DND-41 (cell line): ENCODE results near the gene EXOC3.

Experiments used
- ATAC-seq: fragments of 200-7000 bp; cut with Tn5 transposase; 3 replicates; pipeline ENCODE4 v1.9.1; 2021; ENCODE audit warnings: low read depth; ENCODE audit not compliant: insufficient read depth
- DNase-seq: peaks from one replicate; pipeline ENCODE4 v3.0.0-alpha.2; 2020
- H2AFZ ChIP-seq: 2 replicates; pipeline ENCODE4 v1.6.0; 2012; ENCODE audit warnings: low read depth, low read length
- H3K27ac ChIP-seq: 2 replicates; pipeline ENCODE4 v1.5.1; 2012; ENCODE audit warnings: low read length, inconsistent platforms
- H3K27me3 ChIP-seq: fragments of 200-600 bp; sonication (generic); 2 replicates; pipeline ENCODE4 v1.6.0; 2012; ENCODE audit warnings: low read length, mild to moderate bottlenecking, inconsistent platforms; ENCODE audit not compliant: insufficient read depth, poor library complexity
- H3K36me3 ChIP-seq: 2 replicates; pipeline ENCODE4 v1.5.1; 2012; ENCODE audit warnings: low read length, inconsistent platforms; ENCODE audit not compliant: insufficient read depth
- H3K4me1 ChIP-seq: 2 replicates; pipeline ENCODE4 v1.5.1; 2012; ENCODE audit warnings: mild to moderate bottlenecking, low read length; ENCODE audit not compliant: insufficient read depth
- H3K4me2 ChIP-seq: 2 replicates; pipeline ENCODE4 v1.6.0; 2012; ENCODE audit warnings: mild to moderate bottlenecking, moderate library complexity, low read length, inconsistent platforms; ENCODE audit not compliant: insufficient read depth
- H3K4me3 ChIP-seq, 2 experiments: fragments of 200-600 bp in 1 of 2; shearing (Covaris generic) in 1 of 2; 2 replicates each; pipeline ENCODE4 v1.5.1; 2012 to 2016; ENCODE audit warnings: inconsistent platforms in 2 of 2, low read length in 2 of 2, mild to moderate bottlenecking in 2 of 2, low read depth in 1 of 2, moderate library complexity in 1 of 2
- H3K79me2 ChIP-seq: 2 replicates; pipeline ENCODE4 v1.6.0; 2012; ENCODE audit warnings: low read length, inconsistent platforms; ENCODE audit not compliant: insufficient read depth
- H3K9ac ChIP-seq: 2 replicates; pipeline ENCODE4 v1.6.0; 2012; ENCODE audit warnings: low read depth, mild to moderate bottlenecking, inconsistent platforms, low read length, moderate library complexity
- H3K9me3 ChIP-seq: 2 replicates; pipeline ENCODE4 v1.5.1; 2012; ENCODE audit warnings: low read length, moderate library complexity, mild to moderate bottlenecking, inconsistent platforms; ENCODE audit not compliant: insufficient read depth, severe bottlenecking
- H4K20me1 ChIP-seq: 2 replicates; pipeline ENCODE4 v1.6.0; 2012; ENCODE audit warnings: low read length; ENCODE audit not compliant: insufficient read depth
- CTCF ChIP-seq: IDR thresholded peaks from 2 replicates; pipeline ENCODE4 v1.5.1; 2012; ENCODE audit warnings: borderline replicate concordance, low read length, moderate library complexity, mild to moderate bottlenecking; ENCODE audit not compliant: poor library complexity, severe bottlenecking; ENCODE audit errors: extremely low read depth
- EZH2 ChIP-seq: IDR thresholded peaks from 3 replicates; pipeline ENCODE4 v1.6.1; 2012; ENCODE audit warnings: borderline replicate concordance, low read depth, mild to moderate bottlenecking, moderate library complexity, low read length, inconsistent platforms; ENCODE audit not compliant: severe bottlenecking

Gene EXOC3

GRCh38 chr5:476814-477175 lies 33.8 kb downstream of the EXOC3 start:
- DNase-seq: no peak
- Histone ChIP-seq H3K27me3 (no peaks in the 10 kb centered on the region), H2AFZ (no peak overlapping the region), H4K20me1 (peaks cover 27% of the 10 kb centered on the region; the same call in 1 of the 2 replicates), H3K4me2 (no peak overlapping the region), H3K27ac (no peak overlapping the region), H3K4me1 (peaks cover 15% of the 10 kb centered on the region), H3K9ac (no peak overlapping the region), H3K4me3 (no peak overlapping the region), H3K79me2 (peaks cover 16% of the 10 kb centered on the region), H3K9me3 (no peaks in the 10 kb centered on the region), H3K36me3 (no peaks in the 10 kb centered on the region; the same call in 1 of the 2 replicates)
- TF ChIP-seq CTCF (no peak), EZH2 (no peak)
- no peak for ATAC-seq

- no peak overlapping the region for H3K27ac ChIP-seq
- ATAC-seq (no peak), DNase-seq (no peak)
- H3K4me2 ChIP-seq: no peak overlapping the region
- no peaks in the 10 kb centered on the region for H3K9me3 ChIP-seq
- peaks cover 11% of the 10 kb centered on the region for H3K4me1 ChIP-seq
- H2AFZ ChIP-seq: no peak overlapping the region
- H3K27me3 ChIP-seq: no peaks in the 10 kb centered on the region
- no peaks in the 10 kb centered on the region; the same call in 1 of the 2 replicates for H3K36me3 ChIP-seq
- H3K4me3 ChIP-seq: no peak overlapping the region
- H3K79me2 ChIP-seq: peaks cover 11% of the 10 kb centered on the region
- no peak for TF ChIP-seq CTCF
- TF ChIP-seq EZH2: no peak
- peaks cover 27% of the 10 kb centered on the region; the same call in 1 of the 2 replicates for H4K20me1 ChIP-seq
- H3K9ac ChIP-seq: no peak overlapping the region
Measured at GRCh38 chr5:477247-477646, 34.3 kb downstream of the EXOC3 start.

DNA sequence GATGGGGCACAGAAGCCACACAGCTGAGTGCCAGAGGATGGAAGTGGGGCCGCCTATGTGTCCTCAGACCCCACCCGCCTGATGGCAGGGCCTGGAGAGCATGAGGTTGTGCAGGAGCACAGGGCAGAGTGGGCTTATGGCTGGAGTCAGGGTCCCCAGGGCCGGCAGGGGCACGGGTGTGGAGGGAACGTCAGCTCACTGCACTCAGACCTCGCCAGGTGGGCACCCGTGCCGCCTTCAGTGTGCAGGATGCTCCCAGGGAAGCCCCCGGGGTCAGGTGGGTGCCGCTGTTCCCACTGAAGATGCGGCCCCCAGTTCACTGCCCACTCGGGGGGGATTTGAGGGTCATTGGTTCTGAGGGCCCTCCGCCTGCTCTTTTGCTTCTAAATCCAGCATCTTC lies 34.9 kb downstream of the EXOC3 start:
- peaks cover 27% of the 10 kb centered on the region; the same call in 1 of the 2 replicates for H4K20me1 ChIP-seq
- no peaks in the 10 kb centered on the region for H3K27me3 ChIP-seq
- no peak overlapping the region for H3K4me3 ChIP-seq

More for the DNA sequence above, 34.9 kb downstream of the EXOC3 start:
- TF ChIP-seq CTCF (no peak), EZH2 (no peak)
- Histone ChIP-seq H3K4me1 (peaks cover 11% of the 10 kb centered on the region), H3K4me2 (no peak overlapping the region), H3K27ac (no peak overlapping the region), H3K9me3 (no peaks in the 10 kb centered on the region), H3K9ac (no peak overlapping the region), H2AFZ (no peak overlapping the region), H3K36me3 (no peaks in the 10 kb centered on the region; the same call in 1 of the 2 replicates), H3K79me2 (peaks cover 6% of the 10 kb centered on the region; the same call in 1 of the 2 replicates)
- no peak for ATAC-seq
- DNase-seq: no peak
